Nephron (organoid): ENCODE data around the gene HOMER2.

Experiments used
- H3K27ac Mint-ChIP-seq, 3 experiments: 2 replicates each; pipeline ENCODE4 v1.8.0; 2020; ENCODE audit warnings: mixed read lengths in 3 of 3, mild to moderate bottlenecking in 2 of 3, moderate library complexity in 1 of 3
- H3K27me3 Mint-ChIP-seq: 2 replicates; pipeline ENCODE4 v1.8.0; 2021; ENCODE audit warnings: low read depth, mild to moderate bottlenecking, moderate library complexity, mixed read lengths
- H3K36me3 Mint-ChIP-seq: 2 replicates; pipeline ENCODE4 v1.8.0; 2020; ENCODE audit warnings: low read depth, mixed read lengths
- H3K4me1 Mint-ChIP-seq: 2 replicates; pipeline ENCODE4 v1.8.0; 2020; ENCODE audit warnings: mixed read lengths
- H3K4me3 Mint-ChIP-seq, 3 experiments: 2 replicates each; pipeline ENCODE4 v1.8.0; 2020; ENCODE audit warnings: mild to moderate bottlenecking in 3 of 3, mixed read lengths in 3 of 3, moderate library complexity in 2 of 3
- H3K9me3 Mint-ChIP-seq: 2 replicates; pipeline ENCODE4 v1.8.0; 2020; ENCODE audit warnings: mixed read lengths
- CTCF ChIP-seq, 3 experiments: fragments of 200-600 bp; sonication (generic); IDR thresholded peaks; one replicate each; pipeline ENCODE4 v1.5.0; 2021; ENCODE audit warnings: antibody characterized with exemption in 3 of 3; ENCODE audit not compliant: unreplicated experiment in 3 of 3

HOMER2 gene

GRCh38 chr15:82979726-82980125 is 27.2 kb upstream of the HOMER2 start:
- H3K4me3 Mint-ChIP-seq = no peak overlapping the region
- peaks cover under 1% of the 10 kb centered on the region for H3K4me1 Mint-ChIP-seq
- no peak for TF ChIP-seq CTCF (IDR thresholded peaks at IDR 0.05; ENCODE audit: unreplicated experiment in 3 of 3)
- H3K27me3 Mint-ChIP-seq = no peaks in the 10 kb centered on the region
- H3K27ac Mint-ChIP-seq = no peak overlapping the region
- H3K36me3 Mint-ChIP-seq = peaks cover 9% of the 10 kb centered on the region
- no peaks in the 10 kb centered on the region for H3K9me3 Mint-ChIP-seq

GRCh38 chr15:82978438-82978837 is 25.9 kb upstream of the HOMER2 start:
- no peak overlapping the region for H3K4me3 Mint-ChIP-seq
- H3K36me3 Mint-ChIP-seq = peaks cover 9% of the 10 kb centered on the region
- H3K27ac Mint-ChIP-seq = no peak overlapping the region
- H3K27me3 Mint-ChIP-seq = no peaks in the 10 kb centered on the region
- H3K9me3 Mint-ChIP-seq = no peaks in the 10 kb centered on the region
- no peaks in the 10 kb centered on the region for H3K4me1 Mint-ChIP-seq
- TF ChIP-seq CTCF (IDR thresholded peaks at IDR 0.05; ENCODE audit: unreplicated experiment in 3 of 3) = no peak

- Mint-ChIP-seq H3K27ac (no peak overlapping the region), H3K4me1 (no peaks in the 10 kb centered on the region), H3K36me3 (peaks cover 9% of the 10 kb centered on the region), H3K9me3 (no peaks in the 10 kb centered on the region), H3K27me3 (no peaks in the 10 kb centered on the region), H3K4me3 (no peak overlapping the region)
- TF ChIP-seq CTCF (IDR thresholded peaks at IDR 0.05; ENCODE audit: unreplicated experiment in 3 of 3) = no peak
These were observed 24.6 kb upstream of the HOMER2 start for GRCh38 chr15:82977076-82977475.

- TF ChIP-seq CTCF (IDR thresholded peaks at IDR 0.05; ENCODE audit: unreplicated experiment in 3 of 3) = no peak
- H3K4me1 Mint-ChIP-seq = peaks cover 16% of the 10 kb centered on the region
- H3K9me3 Mint-ChIP-seq = no peaks in the 10 kb centered on the region
- H3K27ac Mint-ChIP-seq = no peak overlapping the region
- H3K27me3 Mint-ChIP-seq = no peaks in the 10 kb centered on the region
- peaks cover 4% of the 10 kb centered on the region for H3K36me3 Mint-ChIP-seq
- H3K4me3 Mint-ChIP-seq = no peak overlapping the region
These were observed 20.5 kb upstream of the HOMER2 start for GRCh38 chr15:82972990-82973389.

- peaks cover 16% of the 10 kb centered on the region for H3K4me1 Mint-ChIP-seq
- no peaks in the 10 kb centered on the region for H3K9me3 Mint-ChIP-seq
- no peak overlapping the region for H3K4me3 Mint-ChIP-seq
- no peak for TF ChIP-seq CTCF (IDR thresholded peaks at IDR 0.05; ENCODE audit: unreplicated experiment in 3 of 3)
- H3K27ac Mint-ChIP-seq = peak overlapping the region in 1 of 3 experiments; percentile 3
- H3K36me3 Mint-ChIP-seq = no peaks in the 10 kb centered on the region
- no peaks in the 10 kb centered on the region for H3K27me3 Mint-ChIP-seq
These were observed 18.9 kb upstream of the HOMER2 start for GRCh38 chr15:82971218-82971984.

GRCh38 chr15:82970696-82971095 is 18.2 kb upstream of the HOMER2 start:
- Mint-ChIP-seq H3K4me1 (peaks cover 16% of the 10 kb centered on the region), H3K4me3 (no peak overlapping the region), H3K36me3 (no peaks in the 10 kb centered on the region), H3K27me3 (no peaks in the 10 kb centered on the region), H3K27ac (no peak overlapping the region), H3K9me3 (no peaks in the 10 kb centered on the region)
- TF ChIP-seq CTCF (IDR thresholded peaks at IDR 0.05; ENCODE audit: unreplicated experiment in 3 of 3) = no peak
